ENCODE data around the gene BTBD18. TPM values are rescaled to one million over a fixed set of nuclear protein-coding genes. Genes with fewer than 3 reads are reported as not detected.

BTBD18 gene
- total and polyA plus RNA-seq, 2 of the 13 experiments (the other 11 are each of a cell fraction or from before 2014, with no cell fraction given): not detected

GRCh38 chr11:57741132-57742086 lies 10.2 kb downstream of the BTBD18 start, which contains the start of gene SELENOH (continued):
- TF ChIP-seq ZNF557 (CRISPR knock-in tag; IDR thresholded peaks at IDR 0.05) (no peak; the same call in 1 of the 2 replicates), ZNF331 (CRISPR knock-in tag; IDR thresholded peaks at IDR 0.05) (peak; percentile 80; the same call in 1 of the 2 replicates), ZSCAN25 (CRISPR knock-in tag; IDR thresholded peaks at IDR 0.05) (peak; percentile 41; the same call in 1 of the 2 replicates), ZNF790 (CRISPR knock-in tag; IDR thresholded peaks at IDR 0.05; ENCODE audit: borderline replicate concordance) (peak; percentile 48; the same call in 1 of the 2 replicates), ZNF724P (CRISPR knock-in tag; IDR thresholded peaks at IDR 0.05; ENCODE audit: borderline replicate concordance) (0 out of 2 replicates have a peak, but pooled peaks have one; percentile 21), HDAC1 (CRISPR knock-in tag; IDR thresholded peaks at IDR 0.05) (peak; percentile 88), ZBTB44 (CRISPR knock-in tag; IDR thresholded peaks at IDR 0.05) (no peak), KMT2B (CRISPR knock-in tag; IDR thresholded peaks at IDR 0.05) (peak; percentile 71), BHLHE40 (IDR thresholded peaks at IDR 0.05; ENCODE audit: low read length) (peak; percentile 75), ISX (CRISPR knock-in tag; conservative IDR thresholded peaks at IDR 0.05) (no peak), ZNF34 (CRISPR knock-in tag; IDR thresholded peaks at IDR 0.05; ENCODE audit: borderline replicate concordance) (no peak), ONECUT2 (CRISPR knock-in tag; IDR thresholded peaks at IDR 0.05) (no peak), PAF1 (CRISPR knock-in tag; IDR thresholded peaks at IDR 0.05) (peak; percentile 80; the same call in 1 of the 2 replicates), PHF21A (CRISPR knock-in tag; IDR thresholded peaks at IDR 0.05) (peak; percentile 63; the same call in 1 of the 2 replicates), HNF4A (CRISPR knock-in tag; IDR thresholded peaks at IDR 0.05) (no peak)
- TF ChIP-seq, protein P1, sequence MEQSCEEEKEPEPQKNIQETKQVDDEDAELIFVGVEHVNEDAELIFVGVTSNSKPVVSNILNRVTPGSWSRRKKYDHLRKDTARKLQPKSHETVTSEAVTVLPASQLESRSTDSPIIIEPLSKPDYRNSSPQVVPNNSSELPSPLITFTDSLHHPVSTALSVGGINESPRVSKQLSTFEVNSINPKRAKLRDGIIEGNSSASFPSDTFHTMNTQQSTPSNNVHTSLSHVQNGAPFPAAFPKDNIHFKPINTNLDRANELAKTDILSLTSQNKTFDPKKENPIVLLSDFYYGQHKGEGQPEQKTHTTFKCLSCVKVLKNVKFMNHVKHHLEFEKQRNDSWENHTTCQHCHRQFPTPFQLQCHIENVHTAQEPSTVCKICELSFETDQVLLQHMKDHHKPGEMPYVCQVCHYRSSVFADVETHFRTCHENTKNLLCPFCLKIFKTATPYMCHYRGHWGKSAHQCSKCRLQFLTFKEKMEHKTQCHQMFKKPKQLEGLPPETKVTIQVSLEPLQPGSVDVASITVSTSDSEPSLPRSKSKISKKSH (CRISPR knock-in tag; IDR thresholded peaks at IDR 0.05; ENCODE audit: borderline replicate concordance): 0 out of 2 replicates have a peak, but pooled peaks have one; percentile 20
- TF ChIP-seq, protein P2, sequence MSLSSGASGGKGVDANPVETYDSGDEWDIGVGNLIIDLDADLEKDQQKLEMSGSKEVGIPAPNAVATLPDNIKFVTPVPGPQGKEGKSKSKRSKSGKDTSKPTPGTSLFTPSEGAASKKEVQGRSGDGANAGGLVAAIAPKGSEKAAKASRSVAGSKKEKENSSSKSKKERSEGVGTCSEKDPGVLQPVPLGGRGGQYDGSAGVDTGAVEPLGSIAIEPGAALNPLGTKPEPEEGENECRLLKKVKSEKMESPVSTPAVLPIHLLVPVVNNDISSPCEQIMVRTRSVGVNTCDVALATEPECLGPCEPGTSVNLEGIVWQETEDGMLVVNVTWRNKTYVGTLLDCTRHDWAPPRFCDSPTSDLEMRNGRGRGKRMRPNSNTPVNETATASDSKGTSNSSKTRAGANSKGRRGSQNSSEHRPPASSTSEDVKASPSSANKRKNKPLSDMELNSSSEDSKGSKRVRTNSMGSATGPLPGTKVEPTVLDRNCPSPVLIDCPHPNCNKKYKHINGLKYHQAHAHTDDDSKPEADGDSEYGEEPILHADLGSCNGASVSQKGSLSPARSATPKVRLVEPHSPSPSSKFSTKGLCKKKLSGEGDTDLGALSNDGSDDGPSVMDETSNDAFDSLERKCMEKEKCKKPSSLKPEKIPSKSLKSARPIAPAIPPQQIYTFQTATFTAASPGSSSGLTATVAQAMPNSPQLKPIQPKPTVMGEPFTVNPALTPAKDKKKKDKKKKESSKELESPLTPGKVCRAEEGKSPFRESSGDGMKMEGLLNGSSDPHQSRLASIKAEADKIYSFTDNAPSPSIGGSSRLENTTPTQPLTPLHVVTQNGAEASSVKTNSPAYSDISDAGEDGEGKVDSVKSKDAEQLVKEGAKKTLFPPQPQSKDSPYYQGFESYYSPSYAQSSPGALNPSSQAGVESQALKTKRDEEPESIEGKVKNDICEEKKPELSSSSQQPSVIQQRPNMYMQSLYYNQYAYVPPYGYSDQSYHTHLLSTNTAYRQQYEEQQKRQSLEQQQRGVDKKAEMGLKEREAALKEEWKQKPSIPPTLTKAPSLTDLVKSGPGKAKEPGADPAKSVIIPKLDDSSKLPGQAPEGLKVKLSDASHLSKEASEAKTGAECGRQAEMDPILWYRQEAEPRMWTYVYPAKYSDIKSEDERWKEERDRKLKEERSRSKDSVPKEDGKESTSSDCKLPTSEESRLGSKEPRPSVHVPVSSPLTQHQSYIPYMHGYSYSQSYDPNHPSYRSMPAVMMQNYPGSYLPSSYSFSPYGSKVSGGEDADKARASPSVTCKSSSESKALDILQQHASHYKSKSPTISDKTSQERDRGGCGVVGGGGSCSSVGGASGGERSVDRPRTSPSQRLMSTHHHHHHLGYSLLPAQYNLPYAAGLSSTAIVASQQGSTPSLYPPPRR (CRISPR knock-in tag; IDR thresholded peaks at IDR 0.05; ENCODE audit: borderline replicate concordance): no peak

Measured in HepG2 (cell line).